ENCODE data around the gene ELSPBP1. TPM values are rescaled to one million over a fixed set of nuclear protein-coding genes. Genes with fewer than 3 reads are reported as not detected.

ELSPBP1 gene
- total RNA-seq, 2 donors from 2014 or later: not detected

DNA sequence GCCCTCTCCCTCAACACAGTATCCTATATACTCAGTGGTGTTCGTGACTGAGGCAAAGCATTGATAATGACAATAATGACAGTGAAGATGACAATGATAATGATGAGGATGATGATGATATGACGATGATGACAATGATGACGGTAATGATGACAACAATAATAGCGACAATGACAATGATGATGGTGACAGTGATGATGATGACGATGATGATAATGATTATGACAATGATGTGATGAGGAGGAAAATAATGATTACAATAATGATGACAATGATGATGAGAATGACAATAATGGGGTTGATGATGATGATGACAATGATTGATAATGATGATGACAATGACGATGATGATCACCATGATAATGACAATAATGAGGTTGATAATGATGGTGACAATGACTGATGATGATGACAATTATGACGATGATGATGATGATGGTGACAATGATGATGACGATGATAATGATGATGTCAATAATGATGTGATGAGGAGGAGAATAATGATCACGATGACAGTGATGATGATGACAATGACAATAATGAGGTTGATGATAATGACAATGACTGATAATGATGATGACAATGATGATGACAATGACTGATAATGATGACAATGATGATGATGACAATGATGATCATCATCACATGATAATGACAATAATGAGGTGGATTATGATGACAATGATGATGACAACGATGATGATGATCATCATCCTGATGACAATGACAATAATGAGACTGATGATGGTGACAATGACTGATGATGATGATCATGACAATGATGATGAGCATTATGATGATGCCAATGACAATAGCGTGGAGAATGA is 16.7 kb downstream of the ELSPBP1 start:
- Histone ChIP-seq H3K27ac (no peak overlapping the region), H3K4me1 (no peaks in the 10 kb centered on the region), H3K9ac (ENCODE audit: low read depth in 2 of 2, low read length in 2 of 2) (no peak overlapping the region), H3K9me3 (no peaks in the 10 kb centered on the region), H3K4me3 (no peak overlapping the region), H3K27me3 (no peaks in the 10 kb centered on the region), H3K36me3 (no peaks in the 10 kb centered on the region)
- intact Hi-C loops (cut with DNase I): no loop called here
- no peak for DNase-seq
- TF ChIP-seq, protein P1, sequence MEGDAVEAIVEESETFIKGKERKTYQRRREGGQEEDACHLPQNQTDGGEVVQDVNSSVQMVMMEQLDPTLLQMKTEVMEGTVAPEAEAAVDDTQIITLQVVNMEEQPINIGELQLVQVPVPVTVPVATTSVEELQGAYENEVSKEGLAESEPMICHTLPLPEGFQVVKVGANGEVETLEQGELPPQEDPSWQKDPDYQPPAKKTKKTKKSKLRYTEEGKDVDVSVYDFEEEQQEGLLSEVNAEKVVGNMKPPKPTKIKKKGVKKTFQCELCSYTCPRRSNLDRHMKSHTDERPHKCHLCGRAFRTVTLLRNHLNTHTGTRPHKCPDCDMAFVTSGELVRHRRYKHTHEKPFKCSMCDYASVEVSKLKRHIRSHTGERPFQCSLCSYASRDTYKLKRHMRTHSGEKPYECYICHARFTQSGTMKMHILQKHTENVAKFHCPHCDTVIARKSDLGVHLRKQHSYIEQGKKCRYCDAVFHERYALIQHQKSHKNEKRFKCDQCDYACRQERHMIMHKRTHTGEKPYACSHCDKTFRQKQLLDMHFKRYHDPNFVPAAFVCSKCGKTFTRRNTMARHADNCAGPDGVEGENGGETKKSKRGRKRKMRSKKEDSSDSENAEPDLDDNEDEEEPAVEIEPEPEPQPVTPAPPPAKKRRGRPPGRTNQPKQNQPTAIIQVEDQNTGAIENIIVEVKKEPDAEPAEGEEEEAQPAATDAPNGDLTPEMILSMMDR (IDR thresholded peaks at IDR 0.05): no peak

DNA sequence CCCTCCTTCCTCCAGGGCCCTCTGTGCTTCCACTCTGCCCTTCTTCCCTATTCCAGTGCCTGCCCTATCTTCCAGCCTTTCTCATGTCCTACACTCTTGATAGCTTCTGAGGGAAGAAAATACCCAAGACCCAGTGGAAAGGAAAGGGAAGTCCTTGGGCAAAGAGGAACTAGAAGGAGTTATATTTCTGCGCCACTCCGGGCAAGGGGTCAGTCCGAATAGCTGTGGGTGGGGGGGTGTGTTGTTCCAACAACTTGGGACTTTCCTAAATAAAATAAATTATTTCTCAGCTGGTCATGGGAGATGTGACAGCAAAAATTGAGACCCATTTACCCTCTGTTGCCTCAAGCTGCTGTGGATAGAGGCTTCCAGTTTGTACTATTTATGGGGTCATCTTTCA is 26.3 kb downstream of the ELSPBP1 start:
- Histone ChIP-seq H3K27me3 (peaks cover 4% of the 10 kb centered on the region), H3K4me3 (no peak overlapping the region), H3K4me1 (no peaks in the 10 kb centered on the region), H3K27ac (no peak overlapping the region), H3K9me3 (no peaks in the 10 kb centered on the region), H3K9ac (ENCODE audit: low read depth in 2 of 2, low read length in 2 of 2) (no peak overlapping the region), H3K36me3 (no peaks in the 10 kb centered on the region)
- DNase-seq: no peak
- intact Hi-C loops (cut with DNase I): no loop called here
- TF ChIP-seq, protein P1 (IDR thresholded peaks at IDR 0.05): no peak

DNA sequence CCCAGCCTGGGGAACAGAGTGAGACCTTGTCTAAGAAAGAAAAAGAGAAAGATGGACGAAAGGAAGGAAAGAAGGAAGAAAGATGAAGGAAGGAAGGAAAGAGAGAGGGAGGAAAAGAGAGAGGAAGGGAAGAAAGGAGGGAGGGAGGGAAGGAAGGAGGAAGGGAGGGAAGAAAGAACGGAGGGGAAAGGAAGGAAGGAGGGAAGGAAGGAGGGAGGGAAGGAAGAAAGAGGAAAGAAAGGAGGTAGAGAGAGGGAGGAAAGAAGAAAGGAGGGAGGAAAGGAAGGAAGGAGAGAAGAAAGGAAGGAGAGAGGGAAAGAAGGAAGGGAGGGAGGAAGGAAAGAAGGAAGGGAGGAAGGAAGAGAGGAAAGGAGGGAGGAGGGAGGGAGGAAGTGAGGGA is 28.6 kb downstream of the ELSPBP1 start:
- Histone ChIP-seq H3K27ac (no peak overlapping the region), H3K36me3 (no peaks in the 10 kb centered on the region), H3K4me3 (no peak overlapping the region), H3K4me1 (no peaks in the 10 kb centered on the region), H3K9ac (ENCODE audit: low read depth in 2 of 2, low read length in 2 of 2) (no peak overlapping the region), H3K27me3 (no peaks in the 10 kb centered on the region), H3K9me3 (no peaks in the 10 kb centered on the region)
- DNase-seq: no peak
- TF ChIP-seq, protein P1 (IDR thresholded peaks at IDR 0.05): no peak
- intact Hi-C loops (cut with DNase I): no loop called here

DNA sequence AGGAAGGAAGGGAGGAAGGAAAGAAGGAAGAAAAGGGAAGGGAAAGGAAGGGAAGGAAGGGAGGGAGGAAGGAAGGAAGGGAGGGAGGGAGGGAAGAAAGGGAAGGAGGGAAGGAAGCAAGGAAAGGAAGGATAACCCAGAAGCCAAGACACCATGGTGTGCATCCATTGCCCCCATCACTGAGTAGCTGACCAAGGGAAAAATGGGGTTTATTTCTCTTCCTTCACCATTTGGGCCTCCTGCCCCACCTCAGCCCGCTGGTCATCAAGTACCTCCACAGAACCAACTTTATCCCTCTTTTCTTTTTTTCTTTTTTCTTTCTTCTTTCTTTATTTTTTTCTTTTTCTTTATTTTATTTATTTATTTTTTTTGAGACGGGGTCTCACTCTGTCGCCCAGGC is 29.1 kb downstream of the ELSPBP1 start:
- TF ChIP-seq, protein P1 (IDR thresholded peaks at IDR 0.05): no peak
- no peak for DNase-seq
- intact Hi-C loops (cut with DNase I): no loop called here

DNA sequence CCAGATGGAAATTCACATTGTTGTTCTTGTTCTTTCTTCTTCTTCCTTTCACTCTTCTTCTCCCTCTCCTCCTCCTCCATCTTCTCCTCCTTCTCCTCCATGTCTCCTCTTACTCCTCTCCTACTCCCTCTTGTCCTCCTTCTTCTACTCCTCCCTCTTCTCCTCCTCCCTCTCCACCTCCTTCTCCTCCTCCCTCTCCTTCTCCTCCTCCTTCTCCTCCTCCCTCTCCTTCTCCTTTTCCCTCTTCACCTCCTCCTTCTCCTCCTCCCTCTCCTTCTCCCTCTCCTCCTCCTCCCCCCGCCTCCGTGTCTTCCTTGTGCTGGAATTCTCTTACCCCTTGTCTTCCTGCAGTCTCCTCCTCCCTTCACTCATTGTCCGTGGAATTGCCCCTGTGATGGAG is 31.0 kb downstream of the ELSPBP1 start:
- H3K4me1 ChIP-seq: no peaks in the 10 kb centered on the region
- DNase-seq: no peak
- no peak overlapping the region for H3K27ac ChIP-seq
- TF ChIP-seq, protein P1 (IDR thresholded peaks at IDR 0.05): no peak
- H3K27me3 ChIP-seq: no peaks in the 10 kb centered on the region
- H3K9ac ChIP-seq (ENCODE audit: low read depth in 2 of 2, low read length in 2 of 2): no peak overlapping the region
- no peaks in the 10 kb centered on the region for H3K36me3 ChIP-seq
- intact Hi-C loops (cut with DNase I): no loop called here
- H3K4me3 ChIP-seq: no peak overlapping the region
- no peaks in the 10 kb centered on the region for H3K9me3 ChIP-seq

More for the DNA sequence above, 29.1 kb downstream of the ELSPBP1 start:
- no peaks in the 10 kb centered on the region for H3K36me3 ChIP-seq
- H3K4me1 ChIP-seq: no peaks in the 10 kb centered on the region
- no peaks in the 10 kb centered on the region for H3K27me3 ChIP-seq
- no peak overlapping the region for H3K4me3 ChIP-seq
- no peak overlapping the region for H3K9ac ChIP-seq (ENCODE audit: low read depth in 2 of 2, low read length in 2 of 2)
- no peak overlapping the region for H3K27ac ChIP-seq
- H3K9me3 ChIP-seq: no peaks in the 10 kb centered on the region

Data from colonic mucosa (tissue), 4 donors.